ENCODE results near the gene NET1. TPM values are rescaled to one million over a fixed set of nuclear protein-coding genes. Genes with fewer than 3 reads are reported as not detected.
A peak's percentile ranks its signal among the peaks of the same experiment; 100 is the strongest.
"Not testable (repeated sequence)": the region's sequence is repeated elsewhere in the genome, so short reads cannot be mapped to it uniquely, and the experiment has no call there.

Gene NET1
- polyA plus RNA-seq, 3 donors: 1.2 to 1.7 (median 1.4) TPM

DNA sequence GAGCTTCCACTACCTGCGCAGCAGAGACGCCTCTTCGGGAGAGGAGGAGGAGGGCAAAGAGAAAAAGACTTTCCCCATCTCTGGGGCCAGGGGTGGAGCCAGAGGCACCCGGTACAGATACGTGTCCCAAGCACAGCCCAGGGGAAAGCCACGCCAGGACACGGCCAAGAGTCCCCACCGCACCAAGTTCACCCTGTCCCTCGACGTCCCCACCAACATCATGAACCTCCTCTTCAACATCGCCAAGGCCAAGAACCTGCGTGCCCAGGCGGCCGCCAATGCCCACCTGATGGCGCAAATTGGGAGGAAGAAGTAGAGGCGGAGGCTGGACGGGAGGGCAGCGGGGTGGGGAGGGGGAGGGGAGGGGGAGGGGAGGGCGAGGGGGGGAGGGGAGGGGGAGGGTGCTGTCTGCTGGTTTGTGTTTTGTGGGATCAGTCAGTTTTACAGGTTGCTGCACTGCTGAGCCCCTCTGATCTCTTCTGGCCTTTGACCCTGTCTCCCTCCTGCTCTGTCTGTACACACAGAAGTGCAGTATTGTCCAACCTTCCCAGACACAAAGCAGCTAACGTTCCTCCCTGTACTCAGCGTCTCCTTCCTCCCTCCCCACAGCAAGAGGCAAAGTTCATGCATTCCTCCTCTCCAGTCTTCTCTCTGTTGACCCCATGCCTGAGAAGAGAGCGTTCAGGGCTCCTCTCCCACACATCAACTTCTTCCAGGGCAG, 38.3 kb upstream of the NET1 start:
- H2AFZ ChIP-seq (ENCODE audit: insufficient read depth, low read depth, low read length, poor library complexity, severe bottlenecking): no peak overlapping the region
- no peak overlapping the region for H3K4me2 ChIP-seq (replicated peaks; ENCODE audit: extremely low read depth, low read length, poor library complexity, severe bottlenecking)
- H3K36me3 ChIP-seq (replicated peaks in 1 of 2; ENCODE audit: control insufficient read depth in 1 of 2, insufficient read depth in 2 of 2, low read length in 2 of 2): no peaks in the 10 kb centered on the region
- H3K27me3 ChIP-seq (ENCODE audit: control insufficient read depth in 2 of 2, insufficient read depth in 2 of 2, low read length in 2 of 2): no peaks in the 10 kb centered on the region
- H3K27ac Mint-ChIP-seq: peak overlapping the region in 1 of 7 donors; percentile 86
- H3K4me3 Mint-ChIP-seq: no peak overlapping the region
- H3K9me3 Mint-ChIP-seq: peaks cover 2 to 22% (median 7%) of the 10 kb centered on the region in 7 donors
- H3K4me3 ChIP-seq (replicated peaks in 1 of 3; ENCODE audit: low read depth in 2 of 3, low read length in 3 of 3): no peak overlapping the region
- H3K4me1 Mint-ChIP-seq: no peaks in the 10 kb centered on the region
- intact Hi-C loops (cut with micrococcal nuclease): no loop called here
- peaks cover 2 to 3% (median 2%) of the 10 kb centered on the region in 3 donors for H3K27me3 Mint-ChIP-seq (ENCODE audit: low read depth in 3 of 3)
- WGBS (ENCODE audit: insufficient coverage): 93% methylated on average over 7 of the region's 22 CpGs
- no peaks in the 10 kb centered on the region for H3K4me1 ChIP-seq (ENCODE audit: control insufficient read depth in 1 of 2, insufficient read depth in 2 of 2, low read length in 2 of 2)
- no peaks in the 10 kb centered on the region for H3K79me2 ChIP-seq (ENCODE audit: insufficient read depth, low read length)
- no peaks in the 10 kb centered on the region for H4K20me1 ChIP-seq (ENCODE audit: insufficient read depth, low read length)
- H3K9ac ChIP-seq (ENCODE audit: insufficient read depth, low read length, poor library complexity, severe bottlenecking): no peak overlapping the region
- TF ChIP-seq, protein P1, sequence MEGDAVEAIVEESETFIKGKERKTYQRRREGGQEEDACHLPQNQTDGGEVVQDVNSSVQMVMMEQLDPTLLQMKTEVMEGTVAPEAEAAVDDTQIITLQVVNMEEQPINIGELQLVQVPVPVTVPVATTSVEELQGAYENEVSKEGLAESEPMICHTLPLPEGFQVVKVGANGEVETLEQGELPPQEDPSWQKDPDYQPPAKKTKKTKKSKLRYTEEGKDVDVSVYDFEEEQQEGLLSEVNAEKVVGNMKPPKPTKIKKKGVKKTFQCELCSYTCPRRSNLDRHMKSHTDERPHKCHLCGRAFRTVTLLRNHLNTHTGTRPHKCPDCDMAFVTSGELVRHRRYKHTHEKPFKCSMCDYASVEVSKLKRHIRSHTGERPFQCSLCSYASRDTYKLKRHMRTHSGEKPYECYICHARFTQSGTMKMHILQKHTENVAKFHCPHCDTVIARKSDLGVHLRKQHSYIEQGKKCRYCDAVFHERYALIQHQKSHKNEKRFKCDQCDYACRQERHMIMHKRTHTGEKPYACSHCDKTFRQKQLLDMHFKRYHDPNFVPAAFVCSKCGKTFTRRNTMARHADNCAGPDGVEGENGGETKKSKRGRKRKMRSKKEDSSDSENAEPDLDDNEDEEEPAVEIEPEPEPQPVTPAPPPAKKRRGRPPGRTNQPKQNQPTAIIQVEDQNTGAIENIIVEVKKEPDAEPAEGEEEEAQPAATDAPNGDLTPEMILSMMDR (IDR thresholded peaks at IDR 0.05): no peak
- no peaks in the 10 kb centered on the region for H3K9me3 ChIP-seq (replicated peaks in 1 of 2; ENCODE audit: control insufficient read depth in 1 of 2, insufficient read depth in 1 of 2, low read length in 2 of 2)
- no peaks in the 10 kb centered on the region for H3K36me3 Mint-ChIP-seq
- no peak overlapping the region for H3K27ac ChIP-seq (ENCODE audit: low read depth in 1 of 2, low read length in 2 of 2)
- DNase-seq: no peak

DNA sequence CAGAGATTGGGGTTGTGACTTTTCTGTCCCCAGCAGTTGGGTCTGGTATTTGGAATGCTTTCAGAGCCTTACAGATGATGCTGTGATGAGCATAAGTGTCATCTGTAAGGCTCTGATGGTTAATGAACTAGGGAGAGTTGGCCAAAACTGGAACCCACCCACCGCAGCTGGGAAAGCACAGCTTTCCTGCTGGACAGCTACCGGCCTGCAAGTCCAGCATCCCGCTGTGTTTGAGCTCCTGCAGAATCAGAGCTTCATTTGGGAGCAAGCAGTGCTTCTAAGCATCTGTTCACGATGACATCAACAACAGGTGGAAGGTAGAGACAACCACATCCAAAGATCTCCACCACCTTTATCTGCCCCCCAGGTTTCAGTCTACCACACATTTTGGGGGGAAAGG, 35.9 kb upstream of the NET1 start:
- Histone ChIP-seq H3K79me2 (ENCODE audit: insufficient read depth, low read length) (no peaks in the 10 kb centered on the region), H3K9ac (ENCODE audit: insufficient read depth, low read length, poor library complexity, severe bottlenecking) (no peak overlapping the region), H3K27ac (ENCODE audit: low read depth in 1 of 2, low read length in 2 of 2) (no peak overlapping the region), H3K4me3 (replicated peaks in 1 of 3; ENCODE audit: low read depth in 2 of 3, low read length in 3 of 3) (no peak overlapping the region), H3K4me1 (ENCODE audit: control insufficient read depth in 1 of 2, insufficient read depth in 2 of 2, low read length in 2 of 2) (no peaks in the 10 kb centered on the region), H3K36me3 (replicated peaks in 1 of 2; ENCODE audit: control insufficient read depth in 1 of 2, insufficient read depth in 2 of 2, low read length in 2 of 2) (no peaks in the 10 kb centered on the region), H3K27me3 (ENCODE audit: control insufficient read depth in 2 of 2, insufficient read depth in 2 of 2, low read length in 2 of 2) (no peaks in the 10 kb centered on the region), H3K9me3 (replicated peaks in 1 of 2; ENCODE audit: control insufficient read depth in 1 of 2, insufficient read depth in 1 of 2, low read length in 2 of 2) (no peaks in the 10 kb centered on the region), H2AFZ (ENCODE audit: insufficient read depth, low read depth, low read length, poor library complexity, severe bottlenecking) (no peak overlapping the region), H3K4me2 (replicated peaks; ENCODE audit: extremely low read depth, low read length, poor library complexity, severe bottlenecking) (no peak overlapping the region), H4K20me1 (ENCODE audit: insufficient read depth, low read length) (no peaks in the 10 kb centered on the region)
- Mint-ChIP-seq H3K9me3 (peaks cover 0 to 24% (median 6%) of the 10 kb centered on the region in 7 donors), H3K36me3 (no peaks in the 10 kb centered on the region), H3K27me3 (ENCODE audit: low read depth in 3 of 3) (peaks cover 2 to 3% (median 2%) of the 10 kb centered on the region in 3 donors), H3K27ac (no peak overlapping the region), H3K4me1 (no peaks in the 10 kb centered on the region), H3K4me3 (no peak overlapping the region)
- no peak for DNase-seq
- WGBS (ENCODE audit: insufficient coverage): 87% methylated on average over 3 of the region's 4 CpGs
- intact Hi-C loops (cut with micrococcal nuclease): no loop called here
- TF ChIP-seq, protein P1 (IDR thresholded peaks at IDR 0.05): no peak

DNA sequence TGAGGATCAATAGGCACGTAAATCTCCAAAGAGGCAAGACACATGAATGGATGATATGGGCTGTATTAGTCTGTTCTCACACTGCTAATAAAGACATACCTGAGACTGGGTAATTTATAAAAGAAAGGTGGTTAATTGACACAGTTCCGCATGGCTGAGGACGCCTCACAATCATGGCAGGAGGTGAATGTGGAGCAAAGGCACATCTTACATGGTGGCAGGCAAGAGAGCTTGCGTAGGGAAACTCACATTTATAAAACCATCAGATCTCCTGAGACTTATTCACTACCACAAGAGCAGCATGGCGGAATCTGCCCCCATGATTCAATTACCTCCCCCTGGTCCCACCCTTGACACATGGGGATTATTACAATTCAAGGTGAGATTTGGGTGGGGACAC, 33.2 kb upstream of the NET1 start:
- H3K4me1 ChIP-seq (ENCODE audit: control insufficient read depth in 1 of 2, insufficient read depth in 2 of 2, low read length in 2 of 2); H3K79me2 ChIP-seq (ENCODE audit: insufficient read depth, low read length); H3K27me3 ChIP-seq (ENCODE audit: control insufficient read depth in 2 of 2, insufficient read depth in 2 of 2, low read length in 2 of 2); H3K4me3 Mint-ChIP-seq; H3K36me3 ChIP-seq (replicated peaks in 1 of 2; ENCODE audit: control insufficient read depth in 1 of 2, insufficient read depth in 2 of 2, low read length in 2 of 2); H3K27ac ChIP-seq (ENCODE audit: low read depth in 1 of 2, low read length in 2 of 2); intact Hi-C loops (cut with micrococcal nuclease); H3K36me3 Mint-ChIP-seq; H3K4me3 ChIP-seq (replicated peaks in 1 of 3; ENCODE audit: low read depth in 2 of 3, low read length in 3 of 3); H3K9ac ChIP-seq (ENCODE audit: insufficient read depth, low read length, poor library complexity, severe bottlenecking); H3K4me1 Mint-ChIP-seq; H4K20me1 ChIP-seq (ENCODE audit: insufficient read depth, low read length); H3K9me3 ChIP-seq (replicated peaks in 1 of 2; ENCODE audit: control insufficient read depth in 1 of 2, insufficient read depth in 1 of 2, low read length in 2 of 2); H2AFZ ChIP-seq (ENCODE audit: insufficient read depth, low read depth, low read length, poor library complexity, severe bottlenecking); H3K4me2 ChIP-seq (replicated peaks; ENCODE audit: extremely low read depth, low read length, poor library complexity, severe bottlenecking); H3K27me3 Mint-ChIP-seq (ENCODE audit: low read depth in 3 of 3); DNase-seq: not testable (repeated sequence)
- H3K9me3 Mint-ChIP-seq: peaks cover 0 to 14% (median 2%) of the 10 kb centered on the region in 7 donors
- WGBS (ENCODE audit: insufficient coverage): no CpG with 5 or more reads among the region's 5 CpGs
- H3K27ac Mint-ChIP-seq: peak overlapping the region in 1 of 7 donors; percentile 27

All from CD14-positive monocyte (primary cell).